Fibroblast of the aortic adventitia (primary cell): Measurements from ENCODE around the gene FOXC1. TPM values are rescaled to one million over a fixed set of nuclear protein-coding genes. Genes with fewer than 3 reads are reported as not detected.

ENCODE experiments used
- DNase-seq: peaks from one replicate; pipeline ENCODE4 v3.0.0-alpha.2; 2010; ENCODE audit warnings: low read depth
- H3K4me3 ChIP-seq: 2 replicates; pipeline ENCODE4 v1.5.1; 2011; ENCODE audit warnings: low read depth, mild to moderate bottlenecking, control low read depth, low read length, moderate library complexity
- CTCF ChIP-seq: IDR thresholded peaks from 2 replicates; pipeline ENCODE4 v1.5.1; 2011; ENCODE audit warnings: mild to moderate bottlenecking, low read length, control low read depth, inconsistent platforms; ENCODE audit not compliant: insufficient read depth
- total RNA-seq: library from RNA; depleted of rRNA; stranded (reverse); fragments of >200 nt; gene quantifications from 2 replicates; pipeline ENCODE4 v1.2.3, GENCODE V29; 2012; ENCODE audit warnings: low replicate concordance

Gene FOXC1
- total RNA-seq = 4.4 and 15.7 TPM in 2 replicates

GRCh38 chr6:1609648-1610496 is at the start of gene FOXC1:
Gene FOXC1, plus strand, starts transcription at chr6:1609915. Its CDS starts 531 bp downstream, at chr6:1610446.
- peak within 1 kb of the TSS; percentile 85 for H3K4me3 ChIP-seq
- TF ChIP-seq CTCF = no peak

GRCh38 chr6:1560281-1561058 is 49.2 kb upstream of the FOXC1 start:
- DNase-seq = no peak
- no peak for TF ChIP-seq CTCF
- no peak overlapping the region for H3K4me3 ChIP-seq

More at GRCh38 chr6:1609648-1610496, at the start of gene FOXC1:
- peak; percentile 98 for DNase-seq

GRCh38 chr6:1561355-1561754 is 48.4 kb upstream of the FOXC1 start:
- no peak for TF ChIP-seq CTCF
- DNase-seq = no peak
- H3K4me3 ChIP-seq = no peak overlapping the region

- no peak for DNase-seq
Observed at GRCh38 chr6:1562171-1562955, 47.4 kb upstream of the FOXC1 start.

GRCh38 chr6:1569377-1569776 is 40.3 kb upstream of the FOXC1 start:
- no peak for DNase-seq
- TF ChIP-seq CTCF = no peak
- H3K4me3 ChIP-seq = no peak overlapping the region

More at GRCh38 chr6:1562171-1562955, 47.4 kb upstream of the FOXC1 start:
- TF ChIP-seq CTCF = no peak
- H3K4me3 ChIP-seq = no peak overlapping the region

- no peak for TF ChIP-seq CTCF
- DNase-seq = no peak
- no peak overlapping the region for H3K4me3 ChIP-seq
Observed at GRCh38 chr6:1570848-1571247, 38.9 kb upstream of the FOXC1 start.
